NCI-H526 treated with DMSO at 0.1 percent for 48 hours (cell line): ENCODE results near the gene EPHA1.
A peak's percentile ranks its signal among the peaks of the same experiment; 100 is the strongest.
"Not testable (repeated sequence)": the region's sequence is repeated elsewhere in the genome, so short reads cannot be mapped to it uniquely, and the experiment has no call there.

Experiments
- DNase-seq: peaks from one replicate; lab custom pipeline; 2025; lab: John Stamatoyannopoulos, UW

EPHA1 gene

DNA sequence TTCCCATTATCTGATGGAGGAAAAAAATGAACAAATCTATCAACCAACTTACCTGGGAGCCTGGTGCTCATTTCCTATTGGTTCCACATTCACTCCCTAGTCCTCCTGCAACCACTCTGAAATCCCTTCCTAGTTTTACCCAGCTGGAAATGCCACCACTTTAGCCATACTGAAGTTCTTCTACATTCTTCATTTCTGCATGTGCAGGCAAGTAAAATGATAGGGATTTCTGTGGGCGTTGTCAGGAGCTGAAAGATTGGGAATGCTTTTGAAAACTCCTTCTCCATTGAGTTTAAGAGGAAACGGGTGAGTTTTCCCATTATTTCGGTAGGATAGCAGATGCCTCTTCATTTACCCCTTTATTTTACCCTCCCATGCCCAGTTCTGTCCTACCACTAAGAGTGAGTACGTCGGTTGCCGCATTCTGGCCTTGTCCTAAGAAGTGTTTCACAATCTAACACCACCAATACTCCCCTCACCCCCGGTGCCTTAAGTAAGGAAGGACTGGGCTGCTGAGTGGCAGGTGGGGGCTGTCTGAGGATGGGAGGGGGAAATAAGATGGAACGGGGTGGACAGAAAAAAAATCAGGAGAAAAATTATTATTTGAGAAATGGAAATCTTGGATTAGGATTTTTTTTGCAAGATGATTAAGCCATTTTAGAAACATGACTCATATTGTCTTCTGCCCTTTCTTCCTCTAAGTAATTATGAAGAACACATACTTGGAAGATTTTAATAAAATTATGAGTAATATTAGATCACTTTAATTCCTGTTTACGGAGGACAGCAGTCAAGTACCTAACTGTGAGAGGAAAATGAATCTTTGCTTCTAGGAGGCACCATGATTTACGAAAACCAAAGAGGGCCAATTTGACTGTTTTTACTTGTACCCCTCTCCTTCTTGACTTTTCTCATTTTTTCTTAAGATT lies 21.4 kb upstream of the EPHA1 start:
- DNase-seq = no peak

DNA sequence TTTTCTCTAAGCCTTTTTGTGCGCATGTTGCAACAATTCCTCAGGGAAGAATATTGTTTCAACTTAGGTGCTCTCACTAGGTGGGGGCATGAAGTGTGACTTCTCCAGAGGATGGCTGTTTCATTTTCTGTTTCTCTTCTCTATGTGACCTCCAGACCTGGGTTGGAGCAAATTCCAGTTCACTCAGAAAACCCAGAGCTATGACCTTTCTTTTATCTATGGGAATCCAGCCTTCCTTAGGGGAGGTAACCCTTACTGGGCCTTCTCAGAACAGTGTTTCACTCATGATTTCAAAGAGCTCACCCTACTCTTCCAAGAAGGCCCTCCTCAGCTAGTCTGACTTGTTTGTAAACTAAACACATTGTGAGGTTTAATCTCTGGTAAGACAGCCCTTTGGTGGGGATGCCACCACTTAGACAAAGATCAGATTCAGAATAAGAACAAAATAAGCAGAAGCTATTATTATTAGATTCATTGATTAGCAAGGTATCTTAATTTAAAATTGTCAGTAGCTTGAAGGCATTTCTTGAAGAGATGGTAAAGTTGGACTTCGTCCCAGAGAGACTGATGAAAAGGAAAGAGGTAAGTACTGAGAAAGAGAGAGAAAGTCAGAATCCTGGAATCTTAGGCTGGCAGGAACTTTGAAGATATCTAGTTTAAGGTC lies 18.0 kb upstream of the EPHA1 start:
- no peak for DNase-seq

DNA sequence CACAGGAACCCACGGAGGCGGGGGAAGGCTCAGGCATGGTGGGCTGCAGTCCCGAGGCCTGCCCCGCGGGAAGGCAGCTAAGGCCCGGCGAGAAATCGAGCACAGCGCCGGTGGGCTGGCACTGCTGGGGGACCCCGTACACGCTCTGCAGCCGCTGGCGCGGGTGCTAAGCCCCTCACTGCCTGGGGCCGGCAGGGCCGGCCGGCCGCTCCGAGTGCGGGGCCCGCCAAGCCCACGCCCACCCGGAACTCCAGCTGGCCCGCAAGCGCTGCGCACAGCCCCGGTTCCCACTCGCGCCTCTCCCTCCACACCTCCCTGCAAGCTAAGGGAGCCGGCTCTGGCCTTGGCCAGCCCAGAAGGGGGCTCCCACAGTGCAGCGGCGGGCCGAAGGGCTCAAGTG lies 15.8 kb upstream of the EPHA1 start:
- not testable (repeated sequence) for DNase-seq

DNA sequence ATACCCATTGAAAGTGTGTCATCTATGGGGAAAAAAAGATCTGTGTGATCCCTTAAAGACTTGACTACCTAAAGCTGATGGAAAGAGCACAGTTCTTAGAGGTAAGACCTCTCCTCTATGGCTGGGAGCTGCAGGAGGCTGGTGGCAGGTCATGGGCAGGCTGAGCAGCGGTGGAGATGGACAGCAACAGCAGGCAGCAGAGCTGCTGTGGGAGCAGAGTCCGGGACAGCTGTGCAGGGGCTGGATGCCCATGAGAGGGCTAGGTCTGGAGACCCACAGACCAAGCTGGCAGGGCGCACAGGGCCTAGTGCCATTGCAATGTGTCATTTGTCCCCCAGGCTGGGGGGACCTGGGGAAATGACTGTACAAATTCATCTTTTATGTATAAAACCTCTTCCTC lies 13.4 kb upstream of the EPHA1 start:
- no peak for DNase-seq

DNA sequence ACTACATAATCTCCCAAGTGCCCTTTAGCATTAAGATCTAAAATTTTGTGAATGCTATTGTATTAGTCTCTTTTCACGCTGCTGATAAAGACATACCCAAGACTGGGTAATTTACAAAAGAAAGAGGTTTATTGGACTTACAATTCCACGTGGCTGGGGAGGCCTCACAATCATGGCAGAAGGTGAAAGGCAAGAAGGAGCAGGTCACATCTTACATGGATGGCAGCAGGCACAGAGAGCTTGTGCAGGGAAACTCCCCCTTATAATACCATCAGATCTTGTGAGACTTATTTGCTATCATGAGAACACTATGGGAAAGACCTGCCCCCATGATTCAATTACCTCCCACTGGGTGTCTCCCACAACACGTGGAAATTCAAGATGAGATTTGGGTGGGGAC lies 12.0 kb upstream of the EPHA1 start:
- DNase-seq = not testable (repeated sequence)

DNA sequence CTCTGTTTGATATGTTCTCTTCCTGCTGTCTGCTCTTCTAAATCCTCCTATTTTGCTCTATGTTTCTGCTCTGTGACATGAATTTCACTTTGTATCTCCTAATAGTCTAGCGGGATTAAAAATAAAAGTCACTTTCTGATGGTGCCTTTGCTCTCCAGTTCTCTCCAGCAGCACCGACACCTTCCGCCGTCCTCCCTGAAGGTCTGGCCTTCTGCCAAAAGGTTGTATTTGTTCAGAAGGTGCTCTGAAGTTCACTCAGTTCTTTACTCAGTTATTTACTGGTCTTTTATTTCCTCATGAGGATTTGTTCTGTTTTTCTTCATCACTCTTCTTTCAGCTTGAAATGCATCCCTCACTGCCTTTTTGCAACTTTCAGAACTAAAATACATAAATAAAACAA lies 11.2 kb upstream of the EPHA1 start:
- no peak for DNase-seq

DNA sequence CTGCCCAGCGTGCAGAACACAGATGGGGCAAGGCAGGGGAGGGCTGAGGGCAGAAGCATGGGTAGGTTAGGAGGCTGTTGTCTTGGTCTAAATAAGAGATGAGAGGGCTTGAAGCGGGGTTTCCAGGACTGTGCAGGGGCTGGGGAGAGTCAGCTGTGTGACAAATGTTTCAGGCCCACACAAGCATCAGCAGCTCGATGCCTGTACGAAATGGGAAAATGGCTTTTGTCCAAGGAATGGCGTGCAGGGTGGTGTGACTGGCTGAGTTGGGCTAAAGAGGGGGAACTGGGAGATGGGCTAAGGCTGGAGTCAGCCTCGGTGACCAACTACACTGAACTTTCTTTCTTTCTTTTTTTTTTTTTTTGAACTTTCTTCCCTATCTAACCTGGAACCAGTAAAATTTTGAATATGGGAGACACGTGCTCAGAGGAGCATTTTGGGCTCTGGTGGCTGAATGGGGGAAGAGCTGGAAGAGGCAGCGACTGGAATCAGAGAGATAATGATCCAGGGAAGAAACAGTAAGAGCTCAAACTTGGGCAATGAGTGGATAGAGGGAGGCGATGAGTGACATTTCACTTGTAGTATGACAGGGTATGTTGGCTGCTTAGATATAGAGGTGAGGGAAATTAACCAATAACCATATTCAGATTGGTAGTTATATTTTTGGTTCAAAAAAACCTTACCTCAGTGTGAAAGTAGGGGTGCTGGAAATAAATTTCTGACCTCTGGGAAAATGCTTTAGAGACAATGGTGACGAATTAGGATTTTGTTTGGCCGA lies 10.2 kb upstream of the EPHA1 start:
- DNase-seq = no peak

DNA sequence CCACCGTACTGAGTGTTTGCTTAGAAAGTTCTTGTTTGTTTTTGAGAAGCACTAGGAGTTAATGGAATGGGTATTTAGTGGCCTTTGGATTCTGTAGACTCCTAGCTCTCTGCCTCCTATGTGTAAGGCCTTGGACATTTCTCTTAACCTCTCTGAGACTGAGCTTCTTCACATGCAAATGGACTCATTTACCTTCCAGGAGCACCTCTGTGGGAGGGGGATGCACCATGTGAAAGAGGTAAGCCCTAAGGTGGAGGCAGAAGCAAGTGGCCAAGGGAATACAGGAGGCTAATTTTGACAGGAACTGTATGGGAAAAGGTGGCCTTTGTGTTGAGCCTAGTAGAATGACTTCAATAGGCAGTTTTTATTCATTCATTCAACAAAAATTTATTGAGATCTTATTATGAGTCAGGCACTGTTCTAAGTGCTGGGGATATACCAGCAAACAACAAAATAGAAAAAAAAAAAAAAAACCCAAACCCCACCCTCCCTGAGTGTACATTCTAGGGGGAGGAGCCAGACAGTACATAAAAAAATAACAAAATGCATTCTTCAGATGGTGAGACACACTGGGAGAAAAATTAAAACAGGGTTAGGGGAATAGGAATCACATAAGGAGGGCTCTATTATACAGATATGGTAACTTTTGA lies 9.2 kb upstream of the EPHA1 start:
- no peak for DNase-seq

DNA sequence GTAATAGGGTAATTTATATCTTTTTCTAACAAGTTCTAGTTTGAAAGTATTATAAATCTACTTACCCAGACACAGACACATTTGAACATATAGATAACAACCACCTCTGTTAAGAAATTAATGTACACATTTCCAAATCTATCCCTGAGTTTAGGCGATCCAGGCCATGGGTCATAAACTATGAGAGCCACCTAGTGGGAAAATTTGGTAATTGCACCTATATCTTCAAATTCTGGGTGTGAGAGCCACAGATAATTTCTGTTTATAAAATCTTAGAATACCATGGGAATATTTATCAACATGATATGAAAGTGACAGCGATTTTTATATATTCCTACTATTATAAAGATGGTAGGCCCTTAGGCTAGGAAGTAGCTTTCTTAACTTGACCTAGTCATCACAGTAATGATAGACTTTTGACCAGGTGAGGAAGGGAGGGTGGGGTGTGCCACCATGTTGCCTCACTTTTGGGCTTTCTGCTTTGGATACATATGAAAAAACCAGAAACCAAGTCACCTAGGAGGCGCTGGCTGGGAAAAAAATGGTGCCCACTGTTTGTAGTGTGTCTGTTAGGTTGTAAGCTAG lies 8.0 kb upstream of the EPHA1 start:
- DNase-seq = peak; percentile 15

DNA sequence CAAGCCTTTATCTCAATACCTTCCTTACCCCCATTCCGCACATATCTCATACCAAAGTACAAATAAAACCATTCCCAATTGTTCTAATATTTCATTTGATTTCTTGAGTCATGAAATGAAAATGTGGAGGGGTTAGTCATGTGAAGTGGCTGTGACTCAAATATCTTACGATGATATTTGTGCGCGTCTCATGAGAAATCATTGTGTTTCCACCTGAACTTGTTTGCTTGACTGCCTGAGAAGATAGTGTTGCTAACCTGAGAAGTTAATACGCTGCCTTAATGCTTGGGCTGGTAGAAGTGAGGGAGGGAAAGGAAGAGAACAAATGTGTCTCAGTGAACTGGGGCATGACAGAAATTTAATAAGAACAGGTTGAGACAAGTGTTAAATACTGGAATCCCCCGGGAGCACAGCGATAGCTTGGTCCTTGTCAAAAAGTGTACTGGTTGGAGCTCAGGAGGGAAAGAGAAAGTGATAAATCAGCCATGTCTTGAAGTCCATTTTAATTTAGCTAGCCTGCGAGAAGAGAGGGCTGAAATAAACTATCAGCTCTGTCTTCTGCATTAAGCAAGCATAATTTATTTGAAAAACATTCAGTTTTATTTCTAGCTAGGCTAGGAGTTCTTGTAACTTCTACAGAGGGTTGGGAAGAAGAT lies 7.2 kb upstream of the EPHA1 start:
- DNase-seq = no peak

DNA sequence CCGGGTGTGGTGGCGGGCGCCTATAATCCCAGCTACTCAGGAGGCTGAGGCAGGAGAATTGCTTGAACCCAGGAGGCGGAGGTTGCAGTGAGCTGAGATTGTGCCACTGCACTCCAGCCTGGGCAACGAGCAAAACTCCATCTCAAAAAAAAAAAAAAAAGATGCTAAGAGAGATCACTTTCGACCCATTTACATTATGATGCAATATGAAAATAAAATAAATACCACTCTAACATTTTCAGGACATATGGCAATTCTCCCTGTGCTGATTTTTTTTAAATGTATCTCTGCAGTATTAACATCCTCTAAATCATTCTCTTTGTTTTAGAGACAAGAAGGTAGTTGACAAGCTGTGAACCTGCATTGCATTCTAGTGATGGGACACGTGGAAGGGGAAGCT lies 6.6 kb upstream of the EPHA1 start:
- DNase-seq = not testable (repeated sequence)

DNA sequence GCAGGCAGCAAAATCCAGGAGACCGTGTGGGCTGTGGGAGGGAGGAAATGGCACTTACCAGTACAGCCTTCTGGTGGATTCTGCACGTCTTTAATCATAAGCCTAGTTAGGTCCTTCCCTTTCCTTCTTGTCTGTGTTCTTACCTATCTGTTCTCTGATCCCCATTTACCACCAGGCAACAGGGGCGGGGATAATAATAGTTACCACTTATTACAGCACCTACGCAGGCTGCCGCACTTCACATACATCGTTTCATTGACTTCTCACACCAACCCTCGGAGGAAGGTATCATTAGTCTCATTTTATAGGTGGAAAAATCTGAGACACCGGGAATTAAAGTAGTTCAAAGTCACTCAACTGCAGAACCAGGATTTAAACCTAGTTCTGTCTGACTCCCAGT lies 4.5 kb upstream of the EPHA1 start:
- DNase-seq = no peak

DNA sequence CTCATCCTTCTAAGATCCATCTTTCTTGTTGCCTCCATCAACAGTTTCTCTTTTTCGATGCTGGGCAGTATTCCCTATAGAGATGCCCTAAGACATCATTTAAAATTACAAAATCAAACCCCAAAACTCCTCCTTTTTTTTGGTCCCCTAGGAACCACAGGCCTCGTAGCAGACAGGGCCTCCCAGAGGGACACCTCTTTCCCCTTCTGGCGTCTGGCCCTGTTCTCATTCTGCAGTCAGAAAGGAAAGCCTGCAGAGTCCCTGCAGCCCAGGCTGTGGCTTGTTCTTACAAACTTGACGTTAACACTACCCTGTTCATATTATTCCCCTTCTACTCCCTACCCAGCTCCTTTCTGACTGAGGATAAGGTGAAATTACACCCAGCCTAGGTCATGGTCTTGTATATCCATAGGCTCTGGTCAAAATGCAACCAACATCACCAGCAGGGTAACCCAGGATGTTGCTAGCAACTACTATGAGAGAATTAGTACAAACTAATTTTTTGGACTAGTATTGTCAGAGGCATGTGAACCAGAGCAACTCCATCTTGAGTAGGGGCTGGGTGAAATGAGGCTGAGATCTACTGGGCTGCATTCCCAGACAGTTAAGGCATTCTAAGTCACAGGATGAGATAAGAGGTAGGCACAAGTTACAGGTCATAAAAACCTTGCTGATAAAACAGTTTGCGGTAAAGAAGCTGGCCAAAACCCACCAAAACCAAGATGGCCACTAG lies 3.5 kb upstream of the EPHA1 start:
- no peak for DNase-seq

DNA sequence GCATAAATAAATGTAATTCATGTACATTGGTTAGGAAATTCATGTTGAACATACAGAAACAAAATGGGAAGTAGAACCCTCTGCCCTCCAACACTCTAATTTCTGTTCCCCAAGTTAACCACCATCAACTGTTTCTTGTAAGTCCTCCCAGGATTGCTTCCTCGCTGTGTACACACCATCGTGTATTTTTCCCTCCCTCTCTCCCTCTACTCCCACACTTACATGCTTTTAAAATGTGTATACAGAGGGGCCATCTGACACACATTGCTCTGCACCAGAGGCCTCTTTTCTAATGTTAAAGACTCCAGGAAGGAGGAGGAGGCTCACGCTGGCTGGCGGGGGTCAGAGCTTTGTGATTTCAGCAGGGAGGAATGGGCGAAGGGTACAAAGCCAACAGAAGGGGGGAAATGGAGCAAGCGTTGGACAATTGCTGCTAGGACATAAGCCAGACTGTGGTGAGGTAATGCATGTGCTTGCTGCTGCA lies 1.9 kb upstream of the EPHA1 start:
- peak; percentile 26 for DNase-seq

DNA sequence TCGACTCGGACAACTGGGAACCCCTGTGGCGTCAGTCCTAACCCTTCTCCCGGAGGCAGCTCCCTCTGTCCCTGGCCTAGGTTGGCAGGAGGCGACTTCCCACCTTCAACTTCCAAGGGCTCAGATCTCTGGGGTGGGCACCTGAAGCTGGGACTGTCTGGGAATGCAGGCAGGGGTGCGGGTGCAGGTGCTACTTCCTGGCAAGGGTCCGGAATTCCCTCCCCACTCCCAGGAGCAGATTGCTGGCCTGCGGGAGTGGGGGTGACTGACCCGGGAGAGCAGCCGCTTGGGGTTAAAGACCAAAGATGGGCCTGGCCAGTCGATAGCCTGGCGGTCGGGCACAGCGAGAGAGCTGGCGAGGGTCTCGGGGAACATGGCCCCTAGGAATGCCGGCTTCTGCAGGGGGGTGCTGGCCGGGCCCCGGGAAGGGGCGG lies 387 bp downstream of the EPHA1 start:
- no peak for DNase-seq

DNA sequence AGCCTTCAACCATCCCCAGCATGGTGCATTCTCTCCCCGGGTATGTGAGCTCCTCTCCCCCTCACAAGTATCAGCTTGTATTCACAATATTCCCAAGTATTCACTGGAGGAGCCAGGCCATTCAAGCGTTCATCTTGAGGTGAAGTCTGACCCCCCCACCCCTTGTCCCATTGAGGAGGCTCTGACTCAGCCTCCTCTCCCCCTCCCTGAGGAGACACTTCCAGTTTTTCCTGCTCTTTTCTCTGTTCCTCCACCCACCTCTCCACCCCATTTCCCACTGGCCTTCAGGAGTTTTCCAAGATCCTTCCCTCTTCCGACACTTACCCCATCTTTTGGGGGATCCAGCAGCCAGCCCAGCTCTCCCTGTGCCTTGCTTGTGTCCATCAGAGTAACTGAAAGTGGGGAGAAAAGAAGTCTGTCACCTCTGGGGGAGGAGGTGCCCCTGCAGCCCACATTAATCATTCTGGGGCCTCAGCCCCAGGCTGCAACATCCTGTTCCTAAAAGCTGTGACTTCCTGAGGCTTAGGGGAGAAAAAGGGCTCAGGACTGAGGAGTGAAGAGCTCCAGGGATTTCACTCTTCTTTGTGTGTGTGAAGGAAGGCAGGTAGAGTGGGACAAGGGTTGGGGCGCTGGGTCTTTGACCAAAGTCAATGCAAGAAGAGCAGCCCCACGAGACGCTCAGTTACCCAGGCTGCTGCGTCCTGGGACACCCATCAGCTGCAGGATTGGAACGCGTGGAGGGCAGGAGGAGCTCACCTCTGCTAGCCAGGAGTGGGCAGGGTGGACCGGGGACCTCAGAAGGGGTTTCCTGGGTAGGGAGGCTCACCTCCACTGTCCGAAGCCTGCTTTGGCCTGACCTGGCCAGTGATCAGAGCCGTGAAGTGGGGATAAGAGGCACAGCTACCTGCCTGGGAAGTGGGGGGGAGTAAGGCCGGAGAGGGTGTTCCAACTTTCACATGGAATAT lies 1.1 kb downstream of the EPHA1 start:
- no peak for DNase-seq

DNA sequence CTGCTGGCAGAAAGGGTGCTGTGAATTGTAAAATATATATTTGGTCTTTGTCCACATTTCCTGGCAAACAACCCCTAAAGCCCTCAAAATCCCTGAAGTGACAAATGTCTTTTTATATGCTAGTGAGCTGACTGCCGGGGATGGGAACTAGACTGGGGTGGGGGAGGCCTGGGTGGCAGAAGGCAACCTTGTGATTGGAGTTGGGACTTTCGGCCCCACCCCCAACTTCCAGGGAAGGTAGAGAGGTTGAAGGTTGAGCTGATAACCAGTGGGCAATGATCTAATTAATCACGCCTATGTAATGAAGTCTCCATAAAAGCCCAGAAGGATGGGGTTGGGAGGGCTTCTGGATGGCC lies 2.7 kb downstream of the EPHA1 start:
- DNase-seq = no peak

DNA sequence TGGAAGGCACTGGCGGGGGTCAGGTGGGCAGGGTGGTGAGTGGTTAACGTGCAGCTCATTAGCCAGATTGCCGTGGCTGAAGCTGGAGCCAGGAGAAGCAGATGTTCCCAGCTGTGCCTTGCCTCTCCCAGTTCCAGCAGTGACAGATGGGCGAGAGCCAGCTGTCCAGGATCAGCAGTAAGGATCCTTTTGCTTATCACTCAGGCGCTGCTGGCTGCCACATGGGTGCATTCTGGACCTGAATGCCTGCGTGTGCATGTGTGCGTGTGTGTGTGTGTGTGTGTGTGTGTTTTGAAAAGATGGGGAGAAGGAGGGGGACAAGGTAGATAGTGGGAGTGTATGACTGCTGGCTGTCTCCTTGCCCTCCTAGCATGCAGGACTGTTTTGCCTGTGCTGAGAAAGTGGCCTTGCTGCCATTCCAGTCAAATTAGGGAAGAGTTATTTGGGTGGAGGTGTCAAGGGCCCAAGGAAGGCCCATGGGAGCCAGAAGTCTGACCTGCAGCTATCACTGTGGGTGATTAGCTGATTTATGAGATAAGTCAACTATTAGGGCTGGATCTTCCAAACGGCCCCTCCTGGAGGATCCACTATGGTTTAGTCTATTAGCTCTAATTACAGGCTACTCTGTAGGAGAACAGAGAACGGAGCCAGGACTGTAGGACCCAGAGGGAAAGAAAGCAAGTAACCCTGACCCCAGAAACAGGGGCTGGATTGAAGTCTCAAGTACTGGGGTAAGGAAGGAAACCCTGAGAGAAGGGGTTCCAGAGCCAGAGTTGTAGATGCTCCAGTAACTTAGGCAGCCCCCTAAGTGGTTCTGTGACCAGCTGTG lies 3.3 kb downstream of the EPHA1 start:
- DNase-seq = no peak
